H1 (cell line): ENCODE measurements around the gene ELANE. TPM values are rescaled to one million over a fixed set of nuclear protein-coding genes. Genes with fewer than 3 reads are reported as not detected.

ENCODE experiments used
- CTCF ChIA-PET: fragments of 300-600 bp; sonication (Branson Sonifier 250); formaldehyde crosslinking; loops from one replicate; lab custom pipeline; 2021; ENCODE audit not compliant: partially characterized antibody; lab: Charles Lee
- POLR2A ChIA-PET: fragments of 300-600 bp; sonication (Branson Sonifier 250); formaldehyde crosslinking; loops from one replicate; lab custom pipeline; 2021; ENCODE audit warnings: inconsistent platforms; ENCODE audit not compliant: partially characterized antibody; lab: Charles Lee
- DNase-seq, 2 experiments: peaks; one replicate each; pipeline versions ENCODE4 v3.0.0 to v3.0.0-alpha.2; 2010 to 2022; ENCODE audit warnings: low spot score in 2 of 2, low read depth in 1 of 2, mixed read lengths in 1 of 2
- FAIRE-seq: peaks from 2 replicates; lab custom pipeline; 2011; peaks lifted over from hg19 to GRCh38; lab: Jason Lieb, UNC
- H2AFZ ChIP-seq: 2 replicates; pipeline ENCODE4 v1.8.1; 2012; ENCODE audit warnings: low read length, inconsistent platforms
- H2AK5ac ChIP-seq: 2 replicates; pipeline ENCODE4 v1.6.1; 2013; ENCODE audit warnings: low read depth, low read length
- H2BK120ac ChIP-seq: replicated peaks from 2 replicates; pipeline ENCODE3; 2013; ENCODE audit warnings: low read depth, low read length, inconsistent platforms
- H2BK12ac ChIP-seq: 2 replicates; pipeline ENCODE4 v1.6.1; 2013; ENCODE audit warnings: low read depth, low read length
- H2BK15ac ChIP-seq: 2 replicates; pipeline ENCODE4 v1.6.1; 2013; ENCODE audit warnings: low read length
- H2BK20ac ChIP-seq: 2 replicates; pipeline ENCODE4 v1.6.1; 2013; ENCODE audit warnings: low read length
- H2BK5ac ChIP-seq: 2 replicates; pipeline ENCODE4 v1.6.1; 2013; ENCODE audit warnings: low read depth, low read length
- H3K14ac ChIP-seq: 2 replicates; pipeline ENCODE4 v1.6.1; 2013; ENCODE audit warnings: inconsistent platforms; ENCODE audit not compliant: insufficient read length
- H3K18ac ChIP-seq: 2 replicates; pipeline ENCODE4 v1.6.1; 2013; ENCODE audit warnings: low read length; ENCODE audit errors: extremely low read depth
- H3K23ac ChIP-seq: 2 replicates; pipeline ENCODE4 v1.6.1; 2013; ENCODE audit warnings: inconsistent platforms; ENCODE audit not compliant: insufficient read length
- H3K23me2 ChIP-seq: 2 replicates; pipeline ENCODE4 v1.6.1; 2013; ENCODE audit warnings: low read depth, low read length
- H3K27ac ChIP-seq: 2 replicates; pipeline ENCODE4 v1.6.1; 2011; ENCODE audit warnings: low read depth, low read length, inconsistent platforms
- H3K27me3 ChIP-seq, 4 experiments: replicated peaks in 1 of 4; 1 replicate in 1 of 4; 2 replicates in 3 of 4; pipeline versions ENCODE4 v1.6.1 to v1.8.1; 2011 to 2013; ENCODE audit warnings: low read length in 3 of 4, mild to moderate bottlenecking in 3 of 4, inconsistent platforms in 2 of 4, mixed read lengths in 2 of 4, moderate library complexity in 1 of 4; ENCODE audit not compliant: control insufficient read depth in 3 of 4, insufficient read depth in 3 of 4; ENCODE audit errors: extremely low read depth in 1 of 4
- H3K36me3 ChIP-seq, 4 experiments: 2 replicates each; pipeline versions ENCODE4 v1.6.1 to v1.8.1; 2011 to 2013; ENCODE audit warnings: mild to moderate bottlenecking in 4 of 4, low read length in 3 of 4, moderate library complexity in 2 of 4, control low read depth in 1 of 4, inconsistent platforms in 1 of 4; ENCODE audit not compliant: insufficient read depth in 4 of 4, control insufficient read depth in 2 of 4
- H3K4ac ChIP-seq: replicated peaks from 2 replicates; pipeline ENCODE3; 2013; ENCODE audit warnings: low read length, low read depth, mixed read lengths, inconsistent platforms; ENCODE audit not compliant: insufficient read length
- H3K4me1 ChIP-seq, 4 experiments: replicated peaks in 1 of 4; 1 replicate in 1 of 4; 2 replicates in 3 of 4; pipeline versions ENCODE4 v1.6.1 to v1.8.1; 2011 to 2013; ENCODE audit warnings: low read length in 3 of 4, inconsistent platforms in 2 of 4, mixed read lengths in 1 of 4; ENCODE audit not compliant: insufficient read depth in 4 of 4, control insufficient read depth in 3 of 4
- H3K4me2 ChIP-seq, 2 experiments: 2 replicates each; pipeline versions ENCODE4 v1.6.1 to v1.8.1; 2011 to 2013; ENCODE audit warnings: low read depth in 2 of 2, low read length in 2 of 2, control low read depth in 1 of 2, inconsistent platforms in 1 of 2, mild to moderate bottlenecking in 1 of 2; ENCODE audit not compliant: insufficient read depth in 1 of 2
- H3K4me3 ChIP-seq, 4 experiments: fragments of 200-600, 300-600 bp in 1 of 4; sonication (generic), shearing (Covaris generic), sonication (Bioruptor Twin) in 1 of 4; 2 replicates each; pipeline versions ENCODE4 v1.5.1 to v1.8.1; 2011 to 2016; ENCODE audit warnings: low read length in 4 of 4, low read depth in 3 of 4, control low read depth in 2 of 4, inconsistent platforms in 2 of 4, mild to moderate bottlenecking in 2 of 4, mixed read lengths in 1 of 4, moderate library complexity in 1 of 4; ENCODE audit not compliant: insufficient read depth in 2 of 4; ENCODE audit errors: extremely low read depth in 1 of 4
- H3K56ac ChIP-seq: replicated peaks from 2 replicates; pipeline ENCODE3; 2013; ENCODE audit warnings: low read depth, mild to moderate bottlenecking, mixed read lengths, low read length, inconsistent platforms; ENCODE audit not compliant: insufficient read length
- H3K79me1 ChIP-seq: 2 replicates; pipeline ENCODE4 v1.6.1; 2013; ENCODE audit warnings: low read depth, low read length, control low read depth
- H3K79me2 ChIP-seq, 2 experiments: 2 replicates each; pipeline versions ENCODE4 v1.6.1 to v1.8.1; 2012 to 2013; ENCODE audit warnings: low read length in 2 of 2, mild to moderate bottlenecking in 2 of 2, inconsistent platforms in 1 of 2; ENCODE audit not compliant: insufficient read depth in 2 of 2, control insufficient read depth in 1 of 2
- H3K9ac ChIP-seq, 4 experiments: replicated peaks in 1 of 4; 1 replicate in 1 of 4; 2 replicates in 3 of 4; pipeline versions ENCODE4 v1.6.1 to v1.8.1; 2011 to 2013; ENCODE audit warnings: low read depth in 3 of 4, low read length in 3 of 4, control low read depth in 2 of 4, mild to moderate bottlenecking in 2 of 4, moderate library complexity in 2 of 4, inconsistent platforms in 1 of 4; ENCODE audit errors: extremely low read depth in 1 of 4
- H3K9me3 ChIP-seq, 2 experiments: 2 replicates each; pipeline versions ENCODE4 v1.6.1 to v1.8.1; 2012 to 2013; ENCODE audit warnings: mild to moderate bottlenecking in 2 of 2, moderate library complexity in 2 of 2, control low read depth in 1 of 2, inconsistent platforms in 1 of 2, low read depth in 1 of 2, low read length in 1 of 2, mixed read lengths in 1 of 2; ENCODE audit not compliant: insufficient read depth in 2 of 2
- H4K20me1 ChIP-seq, 2 experiments: replicated peaks in 1 of 2; 2 replicates each; pipeline versions ENCODE3 to v1.8.1; 2011 to 2013; ENCODE audit warnings: inconsistent platforms in 2 of 2, low read length in 2 of 2, mild to moderate bottlenecking in 1 of 2; ENCODE audit not compliant: insufficient read depth in 2 of 2, control insufficient read depth in 1 of 2
- H4K5ac ChIP-seq: 2 replicates; pipeline ENCODE4 v1.6.1; 2013; ENCODE audit warnings: low read length, low read depth, mixed read lengths, inconsistent platforms; ENCODE audit not compliant: insufficient read length
- H4K8ac ChIP-seq: 2 replicates; pipeline ENCODE4 v1.8.0; 2013; ENCODE audit warnings: mild to moderate bottlenecking, moderate library complexity, low read length, inconsistent platforms; ENCODE audit not compliant: insufficient read depth; ENCODE audit errors: extremely low read depth
- H4K91ac ChIP-seq: replicated peaks from 2 replicates; pipeline ENCODE3; 2013; ENCODE audit warnings: low read length, mixed read lengths, inconsistent platforms; ENCODE audit not compliant: insufficient read length
- CREB1 ChIP-seq: IDR thresholded peaks from 2 replicates; pipeline ENCODE4 v1.6.1; 2012; ENCODE audit warnings: inconsistent platforms
- SP4 ChIP-seq: IDR thresholded peaks from 2 replicates; pipeline ENCODE4 v1.6.1; 2012; ENCODE audit warnings: low read length, inconsistent platforms
- TAF7 ChIP-seq: optimal IDR thresholded peaks from 2 replicates; pipeline ENCODE3; 2011; ENCODE audit warnings: low read depth, mild to moderate bottlenecking, inconsistent platforms, low read length, moderate library complexity, borderline replicate concordance
- WGBS, 2 experiments: shearing (Covaris generic) in 1 of 2; methylation state at CpG; one replicate each; pipeline versions ENCODE4 v1.1.6 to v1.1.7; 2013 to 2015; ENCODE audit warnings: low lambda C conversion rate in 2 of 2, mixed read lengths in 2 of 2, inconsistent platforms in 1 of 2, low coverage in 1 of 2, missing lambda C conversion rate in 1 of 2; ENCODE audit not compliant: insufficient replicate concordance in 2 of 2, insufficient coverage in 1 of 2, insufficient read length in 1 of 2; ENCODE audit errors: extremely low coverage in 1 of 2, missing lambda C conversion rate in 1 of 2; 5-methylcytosine and 5-hydroxymethylcytosine counted together
- polyA plus RNA-seq, 7 experiments: library from polyadenylated mRNA; depleted of rRNA in 3 of 7; stranded (reverse) in 5 of 7; unstranded in 2 of 7; fragments of >200 nt in 5 of 7; fragments of 200-250 nt in 2 of 7; gene quantifications; 1 replicate in 5 of 7; 2 replicates in 1 of 7; 4 replicates in 1 of 7; pipeline versions ENCODE4 v1.2.1 to v1.2.3, GENCODE V29; 2011 to 2013; ENCODE audit warnings: missing spikeins in 2 of 7, mixed read lengths in 2 of 7
- total RNA-seq: library from RNA; stranded (reverse); fragmentation: NEBNext Ultra II Directional; extraction: Animal tissue kit (Norgen Biotek cat#: 25700); gene quantifications from 2 replicates; pipeline ENCODE4 v1.2.1, GENCODE V29; 2021

The ELANE gene
- total and polyA plus RNA-seq, 2 of the 8 experiments (the other 6 are each of a cell fraction or from before 2014, with no cell fraction given), result not detected

DNA sequence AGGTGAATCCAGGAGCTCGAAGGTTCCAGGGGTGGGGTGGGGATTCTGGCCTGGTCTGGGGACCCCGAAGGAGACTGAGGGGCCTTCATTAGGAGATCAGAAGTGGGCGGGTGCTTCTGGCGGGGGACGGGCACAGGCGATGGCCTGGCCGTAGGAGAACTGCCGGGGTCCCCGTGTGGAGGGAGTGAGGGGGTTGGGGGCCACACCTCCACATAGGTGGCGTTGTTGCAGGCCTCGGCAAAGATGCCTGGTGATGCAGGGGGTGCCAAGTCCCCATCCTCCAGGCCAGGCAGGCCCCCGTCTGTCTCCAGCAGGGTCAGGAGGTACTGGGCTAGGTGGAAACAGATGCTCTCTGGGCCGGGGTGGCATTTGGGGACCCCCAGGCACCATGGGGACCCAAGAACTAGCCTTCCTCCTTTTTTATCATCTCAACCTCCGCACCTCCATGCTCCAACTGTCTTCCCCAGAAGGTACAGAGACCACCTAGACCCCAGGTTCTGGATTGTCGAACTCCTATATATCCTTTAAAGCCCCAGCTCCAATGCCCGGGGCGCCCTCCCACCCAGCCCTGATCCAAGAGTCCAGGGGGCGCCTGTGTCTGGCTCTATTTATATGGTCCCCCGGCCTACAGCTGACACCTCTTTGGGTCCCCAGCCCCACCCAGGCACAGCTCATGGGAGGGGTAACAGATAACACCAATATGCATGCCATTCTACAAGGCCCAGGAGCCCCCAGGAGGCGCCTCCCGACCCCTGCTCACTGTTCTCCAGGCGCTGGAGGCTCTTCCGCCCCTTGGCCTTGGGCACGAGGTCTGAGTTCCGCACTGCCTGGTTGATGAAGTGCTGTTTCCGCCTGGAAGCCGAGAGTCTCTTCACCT, 49.4 kb downstream of the ELANE start:
- Histone ChIP-seq H2BK20ac (no peak overlapping the region), H3K56ac (no peak overlapping the region), H2BK15ac (no peak overlapping the region), H3K14ac (no peak overlapping the region), H4K91ac (no peak overlapping the region), H3K4me1 (peaks cover 0 to 8% (median 4%) of the 10 kb centered on the region in 4 experiments; a peak in 4 of 7 replicates), H2BK120ac (no peak overlapping the region), H3K9ac (no peak overlapping the region), H2BK12ac (no peak overlapping the region), H3K9me3 (no peaks in the 10 kb centered on the region), H3K23me2 (peaks cover 3% of the 10 kb centered on the region; the same call in 1 of the 2 replicates), H3K36me3 (peaks cover 0 to 13% (median 2%) of the 10 kb centered on the region in 4 experiments; a peak in 2 of 8 replicates), H3K4me2 (no peak overlapping the region), H3K23ac (no peak overlapping the region), H4K8ac (0 out of 2 replicates have a peak overlapping the region, but pooled peaks have one; percentile 38), H3K4me3 (no peak overlapping the region), H2AK5ac (no peak overlapping the region), H3K18ac (no peak overlapping the region), H2AFZ (no peak overlapping the region), H2BK5ac (no peak overlapping the region; the same call in 1 of the 2 replicates), H3K27ac (no peak overlapping the region; the same call in 1 of the 2 replicates), H3K4ac (no peak overlapping the region), H3K79me1 (no peaks in the 10 kb centered on the region; the same call in 1 of the 2 replicates), H3K27me3 (no peaks in the 10 kb centered on the region), H4K20me1 (peaks cover 13 to 28% of the 10 kb centered on the region in 2 experiments), H4K5ac (no peak overlapping the region), H3K79me2 (peaks cover 0 to 13% of the 10 kb centered on the region in 2 experiments; a peak in 2 of 4 replicates)
- ChIA-PET POLR2A (interaction anchor here (1.2 to 1.4 kb wide), 2 partner anchors 28 to 63 kb away, joined by 3 read pairs; no protein-coding TSS in a partner anchor), CTCF (interaction anchor here (1.1 to 2.2 kb wide), 5 partner anchors 8 to 131 kb away, joined by 3 to 8 read pairs (median 6); partner anchors contain the start of genes MED16 and RNU6-9)
- FAIRE-seq, result no peak
- 83% methylated on average over 14 of the region's 27 CpGs; no CpG with 5 or more reads in 1 of the 2 experiments for WGBS, 2 experiments
- DNase-seq, result no peak
- TF ChIP-seq SP4 (no peak), TAF7 (no peak), CREB1 (no peak)
